ENCODE data around the gene ICA1L. TPM values are rescaled to one million over a fixed set of nuclear protein-coding genes. Genes with fewer than 3 reads are reported as not detected.

Gene ICA1L
- total and polyA plus RNA-seq, 2 of the 13 experiments (the other 11 are each of a cell fraction or from before 2014, with no cell fraction given) = 1.5 to 2.4 TPM

DNA sequence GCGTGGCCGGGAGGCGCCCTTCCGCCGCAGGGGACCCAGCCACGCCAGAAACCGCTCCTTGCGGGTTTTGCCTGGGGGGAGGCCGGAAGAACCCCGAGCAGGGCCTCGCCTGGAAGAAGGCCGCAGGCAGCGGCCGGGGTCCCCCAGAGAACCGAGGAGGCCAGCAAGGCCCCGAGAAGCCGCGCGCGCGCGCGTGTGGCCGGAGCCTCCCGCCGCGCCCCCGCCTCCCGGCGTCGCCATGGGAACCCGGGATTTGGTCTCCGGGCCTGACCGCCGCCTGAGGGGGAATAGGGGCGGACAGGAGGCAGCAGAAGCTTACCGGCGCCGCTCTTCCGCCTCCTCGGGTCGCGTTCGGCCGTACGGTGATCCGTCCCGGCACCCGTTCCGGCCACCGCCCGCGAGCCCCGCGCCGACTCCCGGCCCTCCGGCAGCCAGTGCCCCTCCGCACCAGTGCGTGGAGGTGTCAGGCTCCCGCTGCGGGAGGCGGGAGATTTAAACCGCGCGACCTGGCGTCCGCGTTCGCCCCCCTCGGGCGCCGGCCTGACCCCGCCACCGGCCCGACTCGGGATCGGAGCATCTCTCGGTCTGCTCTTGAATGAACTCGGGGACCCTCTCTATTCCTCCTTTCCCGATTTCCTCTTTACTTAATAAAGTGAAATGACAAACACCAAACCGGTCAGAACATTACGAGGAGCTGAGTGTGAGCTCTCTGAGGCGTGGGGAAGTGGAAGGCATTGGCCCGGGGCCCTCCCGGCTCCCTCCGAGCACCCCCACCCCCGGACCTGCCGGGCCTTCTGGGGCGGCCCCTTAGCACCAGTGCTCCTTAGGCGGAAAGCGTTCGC is at the start of gene ICA1L (continued):
- TF ChIP-seq, protein P1, sequence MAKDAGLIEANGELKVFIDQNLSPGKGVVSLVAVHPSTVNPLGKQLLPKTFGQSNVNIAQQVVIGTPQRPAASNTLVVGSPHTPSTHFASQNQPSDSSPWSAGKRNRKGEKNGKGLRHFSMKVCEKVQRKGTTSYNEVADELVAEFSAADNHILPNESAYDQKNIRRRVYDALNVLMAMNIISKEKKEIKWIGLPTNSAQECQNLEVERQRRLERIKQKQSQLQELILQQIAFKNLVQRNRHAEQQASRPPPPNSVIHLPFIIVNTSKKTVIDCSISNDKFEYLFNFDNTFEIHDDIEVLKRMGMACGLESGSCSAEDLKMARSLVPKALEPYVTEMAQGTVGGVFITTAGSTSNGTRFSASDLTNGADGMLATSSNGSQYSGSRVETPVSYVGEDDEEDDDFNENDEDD (CRISPR knock-in tag; IDR thresholded peaks at IDR 0.05; ENCODE audit: borderline replicate concordance) = peak; percentile 94
- TF ChIP-seq, protein P2, sequence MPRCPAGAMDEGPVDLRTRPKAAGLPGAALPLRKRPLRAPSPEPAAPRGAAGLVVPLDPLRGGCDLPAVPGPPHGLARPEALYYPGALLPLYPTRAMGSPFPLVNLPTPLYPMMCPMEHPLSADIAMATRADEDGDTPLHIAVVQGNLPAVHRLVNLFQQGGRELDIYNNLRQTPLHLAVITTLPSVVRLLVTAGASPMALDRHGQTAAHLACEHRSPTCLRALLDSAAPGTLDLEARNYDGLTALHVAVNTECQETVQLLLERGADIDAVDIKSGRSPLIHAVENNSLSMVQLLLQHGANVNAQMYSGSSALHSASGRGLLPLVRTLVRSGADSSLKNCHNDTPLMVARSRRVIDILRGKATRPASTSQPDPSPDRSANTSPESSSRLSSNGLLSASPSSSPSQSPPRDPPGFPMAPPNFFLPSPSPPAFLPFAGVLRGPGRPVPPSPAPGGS (CRISPR knock-in tag; IDR thresholded peaks at IDR 0.05) = 0 out of 2 replicates have a peak, but pooled peaks have one; percentile 57
- TF ChIP-seq, protein P3, sequence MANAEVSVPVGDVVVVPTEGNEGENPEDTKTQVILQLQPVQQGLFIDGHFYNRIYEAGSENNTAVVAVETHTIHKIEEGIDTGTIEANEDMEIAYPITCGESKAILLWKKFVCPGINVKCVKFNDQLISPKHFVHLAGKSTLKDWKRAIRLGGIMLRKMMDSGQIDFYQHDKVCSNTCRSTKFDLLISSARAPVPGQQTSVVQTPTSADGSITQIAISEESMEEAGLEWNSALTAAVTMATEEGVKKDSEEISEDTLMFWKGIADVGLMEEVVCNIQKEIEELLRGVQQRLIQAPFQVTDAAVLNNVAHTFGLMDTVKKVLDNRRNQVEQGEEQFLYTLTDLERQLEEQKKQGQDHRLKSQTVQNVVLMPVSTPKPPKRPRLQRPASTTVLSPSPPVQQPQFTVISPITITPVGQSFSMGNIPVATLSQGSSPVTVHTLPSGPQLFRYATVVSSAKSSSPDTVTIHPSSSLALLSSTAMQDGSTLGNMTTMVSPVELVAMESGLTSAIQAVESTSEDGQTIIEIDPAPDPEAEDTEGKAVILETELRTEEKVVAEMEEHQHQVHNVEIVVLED (CRISPR knock-in tag; IDR thresholded peaks at IDR 0.05; ENCODE audit: borderline replicate concordance) = peak; percentile 44; the same call in 1 of the 2 replicates
- TF ChIP-seq ASH2L (IDR thresholded peaks at IDR 0.05; ENCODE audit: insufficient read length, low read depth, low read length) = peak; percentile 88
- TF ChIP-seq ZNF713 (CRISPR knock-in tag; IDR thresholded peaks at IDR 0.05) = 0 out of 2 replicates have a peak, but pooled peaks have one; percentile 64
- peak; percentile 45 for TF ChIP-seq ZNF768 (CRISPR knock-in tag; IDR thresholded peaks at IDR 0.05)
- TF ChIP-seq ZNF724P (CRISPR knock-in tag; IDR thresholded peaks at IDR 0.05; ENCODE audit: borderline replicate concordance) = peak; percentile 90; the same call in 1 of the 2 replicates
- TF ChIP-seq ZFYVE20 (CRISPR knock-in tag; IDR thresholded peaks at IDR 0.05; ENCODE audit: borderline replicate concordance, low read depth) = 0 out of 2 replicates have a peak, but pooled peaks have one; percentile 23
- peak; percentile 16; the same call in 1 of the 2 replicates for TF ChIP-seq STAG1 (CRISPR knock-in tag; IDR thresholded peaks at IDR 0.05)
- TF ChIP-seq, protein P4, sequence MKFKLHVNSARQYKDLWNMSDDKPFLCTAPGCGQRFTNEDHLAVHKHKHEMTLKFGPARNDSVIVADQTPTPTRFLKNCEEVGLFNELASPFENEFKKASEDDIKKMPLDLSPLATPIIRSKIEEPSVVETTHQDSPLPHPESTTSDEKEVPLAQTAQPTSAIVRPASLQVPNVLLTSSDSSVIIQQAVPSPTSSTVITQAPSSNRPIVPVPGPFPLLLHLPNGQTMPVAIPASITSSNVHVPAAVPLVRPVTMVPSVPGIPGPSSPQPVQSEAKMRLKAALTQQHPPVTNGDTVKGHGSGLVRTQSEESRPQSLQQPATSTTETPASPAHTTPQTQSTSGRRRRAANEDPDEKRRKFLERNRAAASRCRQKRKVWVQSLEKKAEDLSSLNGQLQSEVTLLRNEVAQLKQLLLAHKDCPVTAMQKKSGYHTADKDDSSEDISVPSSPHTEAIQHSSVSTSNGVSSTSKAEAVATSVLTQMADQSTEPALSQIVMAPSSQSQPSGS (CRISPR knock-in tag; IDR thresholded peaks at IDR 0.05) = no peak
- TF ChIP-seq ARID2 (CRISPR knock-in tag; IDR thresholded peaks at IDR 0.05; ENCODE audit: borderline replicate concordance) = no peak; the same call in 1 of the 2 replicates
- TF ChIP-seq HNF4A (CRISPR knock-in tag; IDR thresholded peaks at IDR 0.05) = no peak
- no peak for TF ChIP-seq ZNF337 (CRISPR knock-in tag; IDR thresholded peaks at IDR 0.05; ENCODE audit: borderline replicate concordance, low read depth)
- peak; percentile 77; the same call in 1 of the 2 replicates for TF ChIP-seq MTF2 (CRISPR knock-in tag; IDR thresholded peaks at IDR 0.05; ENCODE audit: borderline replicate concordance)
- peak; percentile 76; the same call in 1 of the 2 replicates for TF ChIP-seq TSC22D2 (CRISPR knock-in tag; IDR thresholded peaks at IDR 0.05; ENCODE audit: borderline replicate concordance)
- TF ChIP-seq GZF1 (CRISPR knock-in tag; IDR thresholded peaks at IDR 0.05) = no peak
- peak; percentile 88 for TF ChIP-seq ZNF501 (CRISPR knock-in tag; IDR thresholded peaks at IDR 0.05)
- TF ChIP-seq, protein P5, sequence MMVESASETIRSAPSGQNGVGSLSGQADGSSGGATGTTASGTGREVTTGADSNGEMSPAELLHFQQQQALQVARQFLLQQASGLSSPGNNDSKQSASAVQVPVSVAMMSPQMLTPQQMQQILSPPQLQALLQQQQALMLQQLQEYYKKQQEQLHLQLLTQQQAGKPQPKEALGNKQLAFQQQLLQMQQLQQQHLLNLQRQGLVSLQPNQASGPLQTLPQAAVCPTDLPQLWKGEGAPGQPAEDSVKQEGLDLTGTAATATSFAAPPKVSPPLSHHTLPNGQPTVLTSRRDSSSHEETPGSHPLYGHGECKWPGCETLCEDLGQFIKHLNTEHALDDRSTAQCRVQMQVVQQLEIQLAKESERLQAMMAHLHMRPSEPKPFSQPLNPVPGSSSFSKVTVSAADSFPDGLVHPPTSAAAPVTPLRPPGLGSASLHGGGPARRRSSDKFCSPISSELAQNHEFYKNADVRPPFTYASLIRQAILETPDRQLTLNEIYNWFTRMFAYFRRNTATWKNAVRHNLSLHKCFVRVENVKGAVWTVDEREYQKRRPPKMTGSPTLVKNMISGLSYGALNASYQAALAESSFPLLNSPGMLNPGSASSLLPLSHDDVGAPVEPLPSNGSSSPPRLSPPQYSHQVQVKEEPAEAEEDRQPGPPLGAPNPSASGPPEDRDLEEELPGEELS (CRISPR knock-in tag; IDR thresholded peaks at IDR 0.05) = peak; percentile 38; the same call in 1 of the 2 replicates

Data from HepG2 (cell line).